Measurements from ENCODE around the gene SLC34A1. TPM values are rescaled to one million over a fixed set of nuclear protein-coding genes. Genes with fewer than 3 reads are reported as not detected.
A peak's percentile ranks its signal among the peaks of the same experiment; 100 is the strongest.

The SLC34A1 gene
- total and polyA plus RNA-seq, 2 of the 13 experiments (the other 11 are each of a cell fraction or from before 2014, with no cell fraction given) = 0.03 to 0.20 TPM

- peak; percentile 46; the same call in 1 of the 2 replicates for TF ChIP-seq RAD21 (CRISPR knock-in tag; IDR thresholded peaks at IDR 0.05)
- TF ChIP-seq ZNF704 (CRISPR knock-in tag; IDR thresholded peaks at IDR 0.05; ENCODE audit: borderline replicate concordance) = 0 out of 2 replicates have a peak, but pooled peaks have one; percentile 0
- TF ChIP-seq KLF12 (CRISPR knock-in tag; IDR thresholded peaks at IDR 0.05; ENCODE audit: borderline replicate concordance) = 0 out of 2 replicates have a peak, but pooled peaks have one; percentile 42
- TF ChIP-seq TCF12 (IDR thresholded peaks at IDR 0.05) = no peak
- 0 out of 2 replicates have a peak, but pooled peaks have one; percentile 32 for TF ChIP-seq TCF12 (CRISPR knock-in tag; IDR thresholded peaks at IDR 0.05)
- TF ChIP-seq ZNF274 (CRISPR knock-in tag; IDR thresholded peaks at IDR 0.05) = peak; percentile 84
- TF ChIP-seq ZNF776 (CRISPR knock-in tag; IDR thresholded peaks at IDR 0.05) = 0 out of 2 replicates have a peak, but pooled peaks have one; percentile 44
- peak; percentile 0 for TF ChIP-seq SRSF1 (optimal IDR thresholded peaks at IDR 0.05; ENCODE audit: low read depth, low read length)
- peak; percentile 74; the same call in 1 of the 2 replicates for TF ChIP-seq ZNF563 (CRISPR knock-in tag; IDR thresholded peaks at IDR 0.05)
- 0 out of 2 replicates have a peak, but pooled peaks have one; percentile 36 for TF ChIP-seq ETS1 (CRISPR knock-in tag; IDR thresholded peaks at IDR 0.05)
- TF ChIP-seq BCL3 (CRISPR knock-in tag; IDR thresholded peaks at IDR 0.05) = peak; percentile 43; the same call in 1 of the 2 replicates
- TF ChIP-seq NAIF1 (CRISPR knock-in tag; IDR thresholded peaks at IDR 0.05; ENCODE audit: borderline replicate concordance) = no peak
- 0 out of 2 replicates have a peak, but pooled peaks have one; percentile 30 for TF ChIP-seq NKX3-1 (CRISPR knock-in tag; IDR thresholded peaks at IDR 0.05)
- peak; percentile 37; the same call in 1 of the 2 replicates for TF ChIP-seq MYC (CRISPR knock-in tag; IDR thresholded peaks at IDR 0.05; ENCODE audit: borderline replicate concordance)
- peak; percentile 45; the same call in 1 of the 2 replicates for TF ChIP-seq GABPB1 (CRISPR knock-in tag; IDR thresholded peaks at IDR 0.05)
- TF ChIP-seq TFDP1 (CRISPR knock-in tag; IDR thresholded peaks at IDR 0.05; ENCODE audit: borderline replicate concordance) = peak; percentile 38; the same call in 1 of the 2 replicates
- 0 out of 2 replicates have a peak, but pooled peaks have one; percentile 41 for TF ChIP-seq ZNF572 (CRISPR knock-in tag; IDR thresholded peaks at IDR 0.05)
- TF ChIP-seq HNF4G (IDR thresholded peaks at IDR 0.05; ENCODE audit: borderline replicate concordance, low read depth, low read length) = no peak
- TF ChIP-seq HNF4G (CRISPR knock-in tag; IDR thresholded peaks at IDR 0.05; ENCODE audit: borderline replicate concordance, low read depth) = no peak
- 0 out of 2 replicates have a peak, but pooled peaks have one; percentile 38 for TF ChIP-seq NFKB2 (CRISPR knock-in tag; IDR thresholded peaks at IDR 0.05; ENCODE audit: borderline replicate concordance)
- no peak for TF ChIP-seq SOX13 (IDR thresholded peaks at IDR 0.05)
- no peak for TF ChIP-seq SOX13 (CRISPR knock-in tag; conservative IDR thresholded peaks at IDR 0.05 in 1 of 2, IDR thresholded peaks at IDR 0.05 in 1 of 2)
- 0 out of 2 replicates have a peak, but pooled peaks have one; percentile 35 for TF ChIP-seq YEATS4 (CRISPR knock-in tag; IDR thresholded peaks at IDR 0.05; ENCODE audit: borderline replicate concordance)
- TF ChIP-seq HNRNPUL1 (IDR thresholded peaks at IDR 0.05; ENCODE audit: low read depth, low read length) = no peak
These were observed 42.5 kb downstream of the SLC34A1 start, which contains the start of gene GRK6 (continued) for GRCh38 chr5:177426566-177427210.
